Cardiac fibroblast (primary cell): ENCODE results near the gene ZDHHC19.

ENCODE experiments used
- DNase-seq, 2 donors: peaks; one replicate each; pipeline versions ENCODE4 v3.0.0 to v3.0.0-alpha.2; 2010; ENCODE audit warnings: low read depth in 2 of 2
- H3K4me3 ChIP-seq, 2 donors: replicated peaks in 1 of 2; 1 replicate in 1 of 2; 2 replicates in 1 of 2; pipeline ENCODE4 v1.5.1; 2011; ENCODE audit warnings: low read depth in 2 of 2, low read length in 2 of 2, mild to moderate bottlenecking in 2 of 2, moderate library complexity in 1 of 2
- TF ChIP-seq, protein P1 (sequence below): IDR thresholded peaks from one replicate; pipeline ENCODE4 v1.5.1; 2011; ENCODE audit warnings: low read depth, mild to moderate bottlenecking, low read length, inconsistent platforms

The ZDHHC19 gene

GRCh38 chr3:196241704-196242103, 30.5 kb upstream of the ZDHHC19 start:
- no peak for DNase-seq
- no peak overlapping the region for H3K4me3 ChIP-seq
- TF ChIP-seq, protein P1, sequence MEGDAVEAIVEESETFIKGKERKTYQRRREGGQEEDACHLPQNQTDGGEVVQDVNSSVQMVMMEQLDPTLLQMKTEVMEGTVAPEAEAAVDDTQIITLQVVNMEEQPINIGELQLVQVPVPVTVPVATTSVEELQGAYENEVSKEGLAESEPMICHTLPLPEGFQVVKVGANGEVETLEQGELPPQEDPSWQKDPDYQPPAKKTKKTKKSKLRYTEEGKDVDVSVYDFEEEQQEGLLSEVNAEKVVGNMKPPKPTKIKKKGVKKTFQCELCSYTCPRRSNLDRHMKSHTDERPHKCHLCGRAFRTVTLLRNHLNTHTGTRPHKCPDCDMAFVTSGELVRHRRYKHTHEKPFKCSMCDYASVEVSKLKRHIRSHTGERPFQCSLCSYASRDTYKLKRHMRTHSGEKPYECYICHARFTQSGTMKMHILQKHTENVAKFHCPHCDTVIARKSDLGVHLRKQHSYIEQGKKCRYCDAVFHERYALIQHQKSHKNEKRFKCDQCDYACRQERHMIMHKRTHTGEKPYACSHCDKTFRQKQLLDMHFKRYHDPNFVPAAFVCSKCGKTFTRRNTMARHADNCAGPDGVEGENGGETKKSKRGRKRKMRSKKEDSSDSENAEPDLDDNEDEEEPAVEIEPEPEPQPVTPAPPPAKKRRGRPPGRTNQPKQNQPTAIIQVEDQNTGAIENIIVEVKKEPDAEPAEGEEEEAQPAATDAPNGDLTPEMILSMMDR, result no peak

GRCh38 chr3:196240424-196240823, 29.2 kb upstream of the ZDHHC19 start:
- TF ChIP-seq, protein P1, result no peak
- no peak overlapping the region for H3K4me3 ChIP-seq
- DNase-seq, result peak in 1 of 2 donors; percentile 37

DNA sequence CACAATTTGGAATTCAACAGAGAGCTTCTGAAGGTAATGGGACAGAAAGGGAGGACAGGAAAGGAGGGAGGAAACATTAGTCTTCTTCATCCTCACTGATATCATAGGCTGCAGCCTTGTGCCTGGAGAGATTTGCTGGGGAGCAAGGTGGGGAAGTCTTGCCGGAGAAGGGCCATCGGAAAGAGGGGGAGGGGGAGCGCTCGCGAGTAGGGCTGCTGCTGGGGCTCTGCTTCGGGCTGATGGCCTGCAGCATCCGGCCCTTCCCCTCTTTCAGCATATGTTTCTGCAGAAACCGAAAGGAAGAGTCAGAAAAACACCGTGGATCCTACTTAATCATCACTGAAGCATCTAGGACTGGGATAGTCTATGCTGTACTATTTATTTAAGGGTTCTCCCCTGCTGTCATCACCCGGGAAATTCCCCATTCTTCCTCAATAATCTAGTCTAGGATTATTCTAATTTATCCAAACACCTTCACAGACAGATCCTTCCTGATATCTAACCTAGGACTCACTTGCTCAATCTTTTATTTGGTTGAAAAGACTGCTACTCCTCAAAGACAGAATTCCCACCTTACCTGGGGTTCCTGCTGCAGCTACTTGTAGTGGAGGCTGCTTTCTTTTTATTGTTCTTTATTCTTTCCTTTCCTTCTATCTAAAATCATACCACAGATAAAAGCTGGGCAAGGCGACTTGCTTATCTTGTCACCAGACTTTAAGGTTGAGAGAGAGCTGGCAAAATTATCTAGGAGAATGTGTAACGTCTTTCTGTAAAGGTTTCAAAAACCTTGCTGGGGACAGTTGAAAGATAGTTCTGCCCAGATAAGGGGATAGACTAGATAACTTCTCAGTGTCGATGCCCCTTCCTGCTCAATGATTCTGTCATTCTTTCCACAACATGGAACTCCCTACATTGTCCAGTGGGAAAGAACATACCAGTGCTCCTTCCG, 27.7 kb upstream of the ZDHHC19 start:
- TF ChIP-seq, protein P1, result no peak
- peak in 1 of 2 donors; percentile 64 for DNase-seq
- no peak overlapping the region for H3K4me3 ChIP-seq

DNA sequence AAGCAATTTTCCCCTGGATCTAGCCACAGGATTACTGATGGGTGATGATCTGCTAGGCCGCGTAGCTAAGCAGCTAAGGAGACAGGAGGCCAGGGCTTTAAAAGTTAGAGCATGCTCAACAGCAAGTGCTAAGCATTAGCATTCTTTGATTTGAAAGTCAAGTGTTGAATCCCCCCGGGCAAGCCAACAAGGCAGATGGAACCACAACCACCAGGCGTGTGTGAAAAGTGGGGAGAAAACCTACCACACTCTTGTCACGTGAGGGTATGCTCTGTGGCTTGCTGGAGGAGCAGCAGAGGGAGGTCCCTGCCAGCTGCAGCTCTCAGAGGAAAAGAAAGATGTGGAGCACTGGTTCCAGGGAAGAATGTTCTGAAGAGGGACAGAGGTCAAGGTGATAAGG, 26.0 kb upstream of the ZDHHC19 start:
- TF ChIP-seq, protein P1, result no peak
- no peak for DNase-seq
- H3K4me3 ChIP-seq, result no peak overlapping the region

- TF ChIP-seq, protein P1, result no peak
- no peak for DNase-seq
Observed at GRCh38 chr3:196236223-196236622, 25.0 kb upstream of the ZDHHC19 start.

GRCh38 chr3:196235452-196236122, 24.4 kb upstream of the ZDHHC19 start:
- DNase-seq, result no peak
- TF ChIP-seq, protein P1, result no peak
- no peak overlapping the region for H3K4me3 ChIP-seq

More at GRCh38 chr3:196236223-196236622, 25.0 kb upstream of the ZDHHC19 start:
- H3K4me3 ChIP-seq, result no peak overlapping the region
